ENCODE measurements around the gene HLCS.

Gene HLCS

GRCh38 chr21:36743008-36743407 lies 223.5 kb downstream of the HLCS start:
- H3K4me3 ChIP-seq (ENCODE audit: low read depth in 1 of 2, low read length in 2 of 2), result no peak overlapping the region
- H3K27me3 ChIP-seq (ENCODE audit: control insufficient read depth in 1 of 2, insufficient read depth in 2 of 2, low read length in 2 of 2), result peaks cover 0 to 18% of the 10 kb centered on the region in 2 donors
- H3K27ac ChIP-seq (ENCODE audit: low read depth, low read length), result no peak overlapping the region
- no peaks in the 10 kb centered on the region for H3K9me3 ChIP-seq (ENCODE audit: low read length)
- H3K4me1 ChIP-seq (ENCODE audit: insufficient read depth, low read length), result no peaks in the 10 kb centered on the region
- no peaks in the 10 kb centered on the region for H3K36me3 ChIP-seq (ENCODE audit: insufficient read depth, low read length)
- no peak overlapping the region for H3K9ac ChIP-seq (ENCODE audit: low read length)

GRCh38 chr21:36741506-36741905 lies 225.0 kb downstream of the HLCS start:
- Histone ChIP-seq H3K9me3 (ENCODE audit: low read length) (no peaks in the 10 kb centered on the region), H3K27ac (ENCODE audit: low read depth, low read length) (no peak overlapping the region), H3K9ac (ENCODE audit: low read length) (no peak overlapping the region), H3K4me1 (ENCODE audit: insufficient read depth, low read length) (no peaks in the 10 kb centered on the region), H3K36me3 (ENCODE audit: insufficient read depth, low read length) (no peaks in the 10 kb centered on the region), H3K4me3 (ENCODE audit: low read depth in 1 of 2, low read length in 2 of 2) (no peak overlapping the region), H3K27me3 (ENCODE audit: control insufficient read depth in 1 of 2, insufficient read depth in 2 of 2, low read length in 2 of 2) (peaks cover 0 to 11% of the 10 kb centered on the region in 2 donors)

GRCh38 chr21:36738489-36739126 lies 227.9 kb downstream of the HLCS start:
- Histone ChIP-seq H3K4me3 (ENCODE audit: low read depth in 1 of 2, low read length in 2 of 2) (no peak overlapping the region), H3K9ac (ENCODE audit: low read length) (no peak overlapping the region), H3K4me1 (ENCODE audit: insufficient read depth, low read length) (no peaks in the 10 kb centered on the region), H3K27ac (ENCODE audit: low read depth, low read length) (no peak overlapping the region), H3K9me3 (ENCODE audit: low read length) (no peaks in the 10 kb centered on the region), H3K36me3 (ENCODE audit: insufficient read depth, low read length) (no peaks in the 10 kb centered on the region), H3K27me3 (ENCODE audit: control insufficient read depth in 1 of 2, insufficient read depth in 2 of 2, low read length in 2 of 2) (peaks cover 0 to 17% of the 10 kb centered on the region in 2 donors)

GRCh38 chr21:36735724-36736320 lies 230.6 kb downstream of the HLCS start:
- Histone ChIP-seq H3K4me3 (ENCODE audit: low read depth in 1 of 2, low read length in 2 of 2) (no peak overlapping the region), H3K27ac (ENCODE audit: low read depth, low read length) (no peak overlapping the region), H3K9me3 (ENCODE audit: low read length) (no peaks in the 10 kb centered on the region), H3K4me1 (ENCODE audit: insufficient read depth, low read length) (no peaks in the 10 kb centered on the region), H3K9ac (ENCODE audit: low read length) (no peak overlapping the region), H3K27me3 (ENCODE audit: control insufficient read depth in 1 of 2, insufficient read depth in 2 of 2, low read length in 2 of 2) (peaks cover 0 to 14% of the 10 kb centered on the region in 2 donors), H3K36me3 (ENCODE audit: insufficient read depth, low read length) (no peaks in the 10 kb centered on the region)

GRCh38 chr21:36735201-36735515 lies 231.3 kb downstream of the HLCS start:
- Histone ChIP-seq H3K9ac (ENCODE audit: low read length) (no peak overlapping the region), H3K36me3 (ENCODE audit: insufficient read depth, low read length) (no peaks in the 10 kb centered on the region), H3K4me1 (ENCODE audit: insufficient read depth, low read length) (no peaks in the 10 kb centered on the region), H3K4me3 (ENCODE audit: low read depth in 1 of 2, low read length in 2 of 2) (no peak overlapping the region), H3K27ac (ENCODE audit: low read depth, low read length) (no peak overlapping the region), H3K9me3 (ENCODE audit: low read length) (no peaks in the 10 kb centered on the region), H3K27me3 (ENCODE audit: control insufficient read depth in 1 of 2, insufficient read depth in 2 of 2, low read length in 2 of 2) (peaks cover 0 to 14% of the 10 kb centered on the region in 2 donors)

- Histone ChIP-seq H3K4me3 (ENCODE audit: low read depth in 1 of 2, low read length in 2 of 2) (no peak overlapping the region), H3K36me3 (ENCODE audit: insufficient read depth, low read length) (no peaks in the 10 kb centered on the region), H3K27ac (ENCODE audit: low read depth, low read length) (no peak overlapping the region), H3K9ac (ENCODE audit: low read length) (no peak overlapping the region), H3K27me3 (ENCODE audit: control insufficient read depth in 1 of 2, insufficient read depth in 2 of 2, low read length in 2 of 2) (peaks cover 0 to 16% of the 10 kb centered on the region in 2 donors), H3K4me1 (ENCODE audit: insufficient read depth, low read length) (no peaks in the 10 kb centered on the region), H3K9me3 (ENCODE audit: low read length) (no peaks in the 10 kb centered on the region)
These were observed 231.9 kb downstream of the HLCS start for GRCh38 chr21:36734367-36735200.

GRCh38 chr21:36733857-36734256 lies 232.6 kb downstream of the HLCS start:
- H3K4me3 ChIP-seq (ENCODE audit: low read depth in 1 of 2, low read length in 2 of 2), result no peak overlapping the region
- H3K36me3 ChIP-seq (ENCODE audit: insufficient read depth, low read length), result no peaks in the 10 kb centered on the region
- no peaks in the 10 kb centered on the region for H3K9me3 ChIP-seq (ENCODE audit: low read length)
- peaks cover 0 to 17% of the 10 kb centered on the region in 2 donors for H3K27me3 ChIP-seq (ENCODE audit: control insufficient read depth in 1 of 2, insufficient read depth in 2 of 2, low read length in 2 of 2)
- H3K27ac ChIP-seq (ENCODE audit: low read depth, low read length), result no peak overlapping the region
- no peak overlapping the region for H3K9ac ChIP-seq (ENCODE audit: low read length)
- H3K4me1 ChIP-seq (ENCODE audit: insufficient read depth, low read length), result no peaks in the 10 kb centered on the region

GRCh38 chr21:36732761-36733160 lies 233.7 kb downstream of the HLCS start:
- H3K4me3 ChIP-seq (ENCODE audit: low read depth in 1 of 2, low read length in 2 of 2), result no peak overlapping the region
- H3K27ac ChIP-seq (ENCODE audit: low read depth, low read length), result no peak overlapping the region
- H3K27me3 ChIP-seq (ENCODE audit: control insufficient read depth in 1 of 2, insufficient read depth in 2 of 2, low read length in 2 of 2), result peaks cover 0 to 17% of the 10 kb centered on the region in 2 donors
- H3K36me3 ChIP-seq (ENCODE audit: insufficient read depth, low read length), result no peaks in the 10 kb centered on the region
- H3K4me1 ChIP-seq (ENCODE audit: insufficient read depth, low read length), result no peaks in the 10 kb centered on the region
- H3K9ac ChIP-seq (ENCODE audit: low read length), result no peak overlapping the region
- H3K9me3 ChIP-seq (ENCODE audit: low read length), result no peaks in the 10 kb centered on the region

- H3K36me3 ChIP-seq (ENCODE audit: insufficient read depth, low read length), result no peaks in the 10 kb centered on the region
- H3K9me3 ChIP-seq (ENCODE audit: low read length), result no peaks in the 10 kb centered on the region
- peaks cover 0 to 17% of the 10 kb centered on the region in 2 donors for H3K27me3 ChIP-seq (ENCODE audit: control insufficient read depth in 1 of 2, insufficient read depth in 2 of 2, low read length in 2 of 2)
- no peak overlapping the region for H3K4me3 ChIP-seq (ENCODE audit: low read depth in 1 of 2, low read length in 2 of 2)
- no peaks in the 10 kb centered on the region for H3K4me1 ChIP-seq (ENCODE audit: insufficient read depth, low read length)
- no peak overlapping the region for H3K9ac ChIP-seq (ENCODE audit: low read length)
- H3K27ac ChIP-seq (ENCODE audit: low read depth, low read length), result no peak overlapping the region
These were observed 234.3 kb downstream of the HLCS start for GRCh38 chr21:36732217-36732616.

- Histone ChIP-seq H3K4me3 (ENCODE audit: low read depth in 1 of 2, low read length in 2 of 2) (no peak overlapping the region), H3K9me3 (ENCODE audit: low read length) (no peaks in the 10 kb centered on the region), H3K9ac (ENCODE audit: low read length) (no peak overlapping the region), H3K27me3 (ENCODE audit: control insufficient read depth in 1 of 2, insufficient read depth in 2 of 2, low read length in 2 of 2) (peaks cover 0 to 10% of the 10 kb centered on the region in 2 donors), H3K27ac (ENCODE audit: low read depth, low read length) (no peak overlapping the region), H3K36me3 (ENCODE audit: insufficient read depth, low read length) (no peaks in the 10 kb centered on the region), H3K4me1 (ENCODE audit: insufficient read depth, low read length) (no peaks in the 10 kb centered on the region)
These were observed 235.9 kb downstream of the HLCS start for GRCh38 chr21:36730291-36731281.
